ENCODE data around the gene MYO15A. TPM values are rescaled to one million over a fixed set of nuclear protein-coding genes. Genes with fewer than 3 reads are reported as not detected.
A peak's percentile ranks its signal among the peaks of the same experiment; 100 is the strongest.

MYO15A gene, protein sequence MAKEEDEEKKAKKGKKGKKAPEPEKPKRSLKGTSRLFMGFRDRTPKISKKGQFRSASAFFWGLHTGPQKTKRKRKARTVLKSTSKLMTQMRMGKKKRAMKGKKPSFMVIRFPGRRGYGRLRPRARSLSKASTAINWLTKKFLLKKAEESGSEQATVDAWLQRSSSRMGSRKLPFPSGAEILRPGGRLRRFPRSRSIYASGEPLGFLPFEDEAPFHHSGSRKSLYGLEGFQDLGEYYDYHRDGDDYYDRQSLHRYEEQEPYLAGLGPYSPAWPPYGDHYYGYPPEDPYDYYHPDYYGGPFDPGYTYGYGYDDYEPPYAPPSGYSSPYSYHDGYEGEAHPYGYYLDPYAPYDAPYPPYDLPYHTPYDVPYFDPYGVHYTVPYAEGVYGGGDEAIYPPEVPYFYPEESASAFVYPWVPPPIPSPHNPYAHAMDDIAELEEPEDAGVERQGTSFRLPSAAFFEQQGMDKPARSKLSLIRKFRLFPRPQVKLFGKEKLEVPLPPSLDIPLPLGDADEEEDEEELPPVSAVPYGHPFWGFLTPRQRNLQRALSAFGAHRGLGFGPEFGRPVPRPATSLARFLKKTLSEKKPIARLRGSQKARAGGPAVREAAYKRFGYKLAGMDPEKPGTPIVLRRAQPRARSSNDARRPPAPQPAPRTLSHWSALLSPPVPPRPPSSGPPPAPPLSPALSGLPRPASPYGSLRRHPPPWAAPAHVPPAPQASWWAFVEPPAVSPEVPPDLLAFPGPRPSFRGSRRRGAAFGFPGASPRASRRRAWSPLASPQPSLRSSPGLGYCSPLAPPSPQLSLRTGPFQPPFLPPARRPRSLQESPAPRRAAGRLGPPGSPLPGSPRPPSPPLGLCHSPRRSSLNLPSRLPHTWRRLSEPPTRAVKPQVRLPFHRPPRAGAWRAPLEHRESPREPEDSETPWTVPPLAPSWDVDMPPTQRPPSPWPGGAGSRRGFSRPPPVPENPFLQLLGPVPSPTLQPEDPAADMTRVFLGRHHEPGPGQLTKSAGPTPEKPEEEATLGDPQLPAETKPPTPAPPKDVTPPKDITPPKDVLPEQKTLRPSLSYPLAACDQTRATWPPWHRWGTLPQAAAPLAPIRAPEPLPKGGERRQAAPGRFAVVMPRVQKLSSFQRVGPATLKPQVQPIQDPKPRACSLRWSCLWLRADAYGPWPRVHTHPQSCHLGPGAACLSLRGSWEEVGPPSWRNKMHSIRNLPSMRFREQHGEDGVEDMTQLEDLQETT (N-terminal part only)
- total RNA-seq (under 1 TPM; 0.15 to 0.76 (median 0.44) TPM), polyA plus RNA-seq (under 1 TPM; 0.10 to 0.44 (median 0.17) TPM)
- long read RNA-seq, donor 1: 0 reads
- long read RNA-seq, donor 2, partial matches to known transcripts: 0 of 1 reads
- long read RNA-seq, donor 2, other reads (novel, unspliced or antisense): 1 of 1 reads

DNA sequence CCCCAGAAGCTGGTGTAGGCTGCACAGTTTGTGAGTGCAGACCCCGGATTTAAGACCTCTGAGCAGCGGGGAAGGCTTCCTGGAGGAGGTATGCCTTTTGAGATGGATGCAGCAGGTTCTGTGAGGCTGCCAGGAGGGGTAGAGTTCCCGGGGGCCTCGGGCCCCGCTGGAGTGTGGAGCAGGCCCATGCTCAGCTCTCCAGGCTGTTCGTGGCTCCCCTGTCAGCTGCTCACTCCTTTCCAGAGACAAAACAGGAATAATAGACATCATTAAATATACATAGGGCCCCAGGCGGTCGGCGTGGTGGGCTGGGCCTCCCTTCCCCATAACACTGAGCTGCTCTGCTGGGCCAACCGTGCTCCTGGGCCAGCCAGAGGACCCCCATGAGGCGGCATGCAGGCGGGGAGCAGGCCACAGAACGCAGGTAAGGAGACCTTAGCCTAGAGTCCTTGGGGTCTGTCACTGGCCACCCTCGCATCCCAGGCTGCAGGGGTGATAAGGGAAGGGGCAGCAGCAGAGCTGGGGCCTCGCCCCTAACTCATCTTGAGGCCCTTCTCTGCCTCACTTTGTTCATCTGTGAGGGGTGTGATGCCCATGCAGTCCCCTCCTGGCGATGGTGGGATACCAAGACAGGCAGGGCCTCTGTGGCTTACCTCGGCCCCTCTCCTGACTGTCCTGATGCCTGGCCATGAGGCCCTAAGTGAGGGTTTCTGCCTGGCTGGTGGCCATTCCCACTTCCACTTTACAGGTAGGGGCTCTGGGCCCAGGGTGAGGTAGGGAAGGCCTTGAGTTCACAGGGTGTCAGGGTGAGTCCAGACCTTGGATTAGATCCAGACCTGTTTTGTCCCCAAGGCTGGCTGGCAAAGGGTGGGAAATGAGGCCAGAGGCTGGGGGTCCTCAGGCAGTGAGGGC lies at the start of gene MYO15A:
MYO15A (plus strand) TSS at position 356 of the 912 bp plus-strand sequence. CDS start 10,045 bp downstream, outside the sequence.
- intact Hi-C loops (cut with DNase I): no loop called here
- H3K36me3 ChIP-seq (ENCODE audit: insufficient read depth in 1 of 2, low read depth in 1 of 2): peaks cover 0 to 40% of the 10 kb centered on the region in 2 donors
- H3K9me3 ChIP-seq: no peaks in the 10 kb centered on the region
- ATAC-seq (no peak), DNase-seq (no peak)
- TF ChIP-seq, protein P1, sequence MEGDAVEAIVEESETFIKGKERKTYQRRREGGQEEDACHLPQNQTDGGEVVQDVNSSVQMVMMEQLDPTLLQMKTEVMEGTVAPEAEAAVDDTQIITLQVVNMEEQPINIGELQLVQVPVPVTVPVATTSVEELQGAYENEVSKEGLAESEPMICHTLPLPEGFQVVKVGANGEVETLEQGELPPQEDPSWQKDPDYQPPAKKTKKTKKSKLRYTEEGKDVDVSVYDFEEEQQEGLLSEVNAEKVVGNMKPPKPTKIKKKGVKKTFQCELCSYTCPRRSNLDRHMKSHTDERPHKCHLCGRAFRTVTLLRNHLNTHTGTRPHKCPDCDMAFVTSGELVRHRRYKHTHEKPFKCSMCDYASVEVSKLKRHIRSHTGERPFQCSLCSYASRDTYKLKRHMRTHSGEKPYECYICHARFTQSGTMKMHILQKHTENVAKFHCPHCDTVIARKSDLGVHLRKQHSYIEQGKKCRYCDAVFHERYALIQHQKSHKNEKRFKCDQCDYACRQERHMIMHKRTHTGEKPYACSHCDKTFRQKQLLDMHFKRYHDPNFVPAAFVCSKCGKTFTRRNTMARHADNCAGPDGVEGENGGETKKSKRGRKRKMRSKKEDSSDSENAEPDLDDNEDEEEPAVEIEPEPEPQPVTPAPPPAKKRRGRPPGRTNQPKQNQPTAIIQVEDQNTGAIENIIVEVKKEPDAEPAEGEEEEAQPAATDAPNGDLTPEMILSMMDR (IDR thresholded peaks at IDR 0.05): no peak
- H3K27ac ChIP-seq: no peak within 1 kb of the TSS
- 77 to 78% (median 77%) methylated on average over 17 of the region's 17 CpGs for WGBS, 3 donors
- no peaks in the 10 kb centered on the region for H3K4me1 ChIP-seq
- no peaks in the 10 kb centered on the region for H3K27me3 ChIP-seq (ENCODE audit: insufficient read depth in 3 of 3, low read length in 2 of 3)
- H3K4me3 ChIP-seq: no peak within 1 kb of the TSS

DNA sequence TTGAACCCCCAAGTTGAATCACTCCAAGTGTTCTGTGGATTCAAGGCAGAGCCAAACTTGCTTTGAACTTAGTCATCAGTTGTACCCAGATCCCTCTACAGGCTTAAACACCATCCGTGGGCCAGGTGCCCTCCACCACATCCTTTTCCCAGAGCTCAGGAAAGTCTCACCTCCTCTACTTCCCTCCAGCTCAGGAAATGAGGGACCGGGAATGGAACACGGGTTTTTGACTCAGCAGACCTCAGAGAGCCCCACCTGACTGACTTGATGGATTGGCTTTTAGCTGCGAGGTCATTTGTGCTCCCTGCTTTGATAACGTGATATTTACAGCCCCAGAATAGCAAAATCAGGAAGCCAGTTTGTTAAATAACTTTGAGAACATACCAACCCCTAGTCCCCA lies 49.3 kb upstream of the MYO15A start:
- 74 to 78% (median 75%) methylated on average over 5 of the region's 5 CpGs for WGBS, 3 donors
- DNase-seq (no peak), ATAC-seq (no peak)
- Histone ChIP-seq H3K27ac (no peak overlapping the region), H3K27me3 (ENCODE audit: insufficient read depth in 3 of 3, low read length in 2 of 3) (no peaks in the 10 kb centered on the region), H3K4me1 (peaks cover 8% of the 10 kb centered on the region), H3K9me3 (no peaks in the 10 kb centered on the region), H3K4me3 (no peak overlapping the region), H3K36me3 (ENCODE audit: insufficient read depth in 1 of 2, low read depth in 1 of 2) (peaks cover 0 to 88% of the 10 kb centered on the region in 2 donors)
- intact Hi-C loops (cut with DNase I): no loop called here
- TF ChIP-seq, protein P1 (IDR thresholded peaks at IDR 0.05): no peak

DNA sequence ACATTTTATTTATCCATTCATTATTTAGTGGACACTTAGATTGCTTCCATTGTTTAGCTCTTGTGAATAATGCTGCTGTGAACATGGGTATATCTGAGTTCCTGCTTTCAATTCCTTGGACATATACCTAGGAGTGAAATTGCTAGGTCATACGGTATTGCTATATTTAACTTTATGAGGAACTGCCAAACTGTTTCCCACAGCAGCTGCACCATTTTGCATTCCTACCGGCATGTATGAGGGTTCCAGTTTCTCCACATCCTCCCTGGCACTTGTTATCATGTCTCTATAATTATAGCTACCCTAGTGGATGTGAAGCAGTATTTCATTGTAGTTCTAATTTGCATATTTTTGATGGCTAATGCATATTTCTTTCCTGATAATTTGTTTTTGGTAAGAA lies 44.5 kb upstream of the MYO15A start:
- TF ChIP-seq, protein P1 (IDR thresholded peaks at IDR 0.05): peak; percentile 46
- peaks cover 3 to 69% of the 10 kb centered on the region in 2 donors for H3K36me3 ChIP-seq (ENCODE audit: insufficient read depth in 1 of 2, low read depth in 1 of 2)
- no peaks in the 10 kb centered on the region for H3K9me3 ChIP-seq
- WGBS, 3 donors: 19 to 36% (median 23%) methylated on average over 2 of the region's 2 CpGs
- intact Hi-C loops (cut with DNase I): no loop called here
- peak in 1 of 2 donors; percentile 57 for DNase-seq
- H3K4me1 ChIP-seq: peaks cover 18% of the 10 kb centered on the region
- H3K27ac ChIP-seq: peak overlapping the region; percentile 89
- H3K4me3 ChIP-seq: no peak overlapping the region
- peak; percentile 95 to 96 (median 96) for ATAC-seq
- no peaks in the 10 kb centered on the region for H3K27me3 ChIP-seq (ENCODE audit: insufficient read depth in 3 of 3, low read length in 2 of 3)

Data from psoas muscle (tissue), 8 donors.